AG04449 (cell line): ENCODE results near the gene HDAC4.

Source experiments
- CTCF ChIA-PET: fragments of 350-600 bp; formaldehyde crosslinking; extraction: SDS; loops from one replicate; lab custom pipeline; 2021; ENCODE audit warnings: antibody characterized with exemption; lab: Yijun Ruan, JAX
- POLR2A ChIA-PET: fragments of 400-600, 350-600 bp; formaldehyde crosslinking; extraction: SDS; loops from one replicate; lab custom pipeline; 2020; ENCODE audit warnings: antibody characterized with exemption, inconsistent platforms; lab: Yijun Ruan, JAX
- DNase-seq: peaks from one replicate; pipeline ENCODE4 v3.0.0-alpha.2; 2010; ENCODE audit warnings: low read depth, low spot score
- H3K4me3 ChIP-seq: 2 replicates; pipeline ENCODE4 v1.5.1; 2011; ENCODE audit warnings: low read depth, mild to moderate bottlenecking, control low read depth, low read length
- TF ChIP-seq, protein P1 (sequence below): IDR thresholded peaks from one replicate; pipeline ENCODE4 v1.5.1; 2011; ENCODE audit warnings: mild to moderate bottlenecking, moderate library complexity, low read length, control low read depth, inconsistent platforms; ENCODE audit not compliant: insufficient read depth; ENCODE audit errors: missing control alignments

Gene HDAC4

DNA sequence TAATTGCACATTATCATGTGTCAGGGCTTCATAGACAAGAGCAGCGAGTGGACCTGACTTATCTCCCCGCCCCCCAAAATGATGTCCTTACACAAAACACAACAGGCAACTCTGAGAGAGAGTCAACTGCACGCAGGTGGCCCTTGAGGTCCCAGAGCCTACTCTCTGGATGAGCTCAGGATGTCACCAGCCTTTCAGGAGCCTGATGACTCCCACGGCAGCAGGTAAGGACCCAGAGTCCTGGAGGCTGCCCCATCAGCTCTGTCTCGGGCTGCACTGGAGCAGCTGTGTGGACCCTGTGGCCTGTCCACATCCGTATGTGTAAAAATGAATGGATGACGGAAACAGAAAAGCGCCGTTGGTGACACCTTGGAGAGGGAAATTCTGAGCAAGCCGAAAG, 130.9 kb downstream of the HDAC4 start:
- CTCF ChIA-PET = no interaction called here

DNA sequence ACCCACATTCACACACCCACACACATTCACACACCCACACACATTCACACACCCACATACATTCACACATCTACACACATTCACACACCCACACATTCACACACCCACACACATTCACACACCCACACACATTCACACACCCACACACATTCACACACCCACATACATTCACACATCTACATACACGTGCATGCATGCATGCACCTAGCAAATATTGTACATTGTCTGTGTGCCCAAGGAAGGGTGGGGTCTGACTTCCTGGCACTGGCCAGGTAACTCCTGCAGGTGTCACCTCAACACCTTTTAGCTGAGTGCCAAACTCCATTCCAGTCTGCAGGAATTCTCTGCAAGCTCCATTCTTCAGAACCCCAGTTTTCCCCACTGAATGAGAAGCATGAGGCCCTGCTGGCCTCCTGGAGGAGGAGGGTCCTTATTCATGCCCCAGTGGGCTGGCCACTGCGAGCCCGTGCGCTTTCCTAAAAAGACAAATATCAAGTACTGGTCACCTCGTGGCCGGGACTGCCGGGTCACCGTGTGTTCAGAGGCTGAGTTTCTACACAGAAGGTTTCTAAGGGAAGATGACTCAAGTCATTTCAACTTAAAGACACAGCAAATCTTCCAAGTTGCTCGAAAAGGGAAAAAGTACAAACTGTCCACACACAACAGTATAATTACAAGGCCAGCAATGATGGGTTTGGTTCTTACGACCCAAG, 131.5 kb downstream of the HDAC4 start:
- H3K4me3 ChIP-seq = no peak overlapping the region
- ChIA-PET POLR2A (no interaction called here), CTCF (no interaction called here)
- TF ChIP-seq, protein P1, sequence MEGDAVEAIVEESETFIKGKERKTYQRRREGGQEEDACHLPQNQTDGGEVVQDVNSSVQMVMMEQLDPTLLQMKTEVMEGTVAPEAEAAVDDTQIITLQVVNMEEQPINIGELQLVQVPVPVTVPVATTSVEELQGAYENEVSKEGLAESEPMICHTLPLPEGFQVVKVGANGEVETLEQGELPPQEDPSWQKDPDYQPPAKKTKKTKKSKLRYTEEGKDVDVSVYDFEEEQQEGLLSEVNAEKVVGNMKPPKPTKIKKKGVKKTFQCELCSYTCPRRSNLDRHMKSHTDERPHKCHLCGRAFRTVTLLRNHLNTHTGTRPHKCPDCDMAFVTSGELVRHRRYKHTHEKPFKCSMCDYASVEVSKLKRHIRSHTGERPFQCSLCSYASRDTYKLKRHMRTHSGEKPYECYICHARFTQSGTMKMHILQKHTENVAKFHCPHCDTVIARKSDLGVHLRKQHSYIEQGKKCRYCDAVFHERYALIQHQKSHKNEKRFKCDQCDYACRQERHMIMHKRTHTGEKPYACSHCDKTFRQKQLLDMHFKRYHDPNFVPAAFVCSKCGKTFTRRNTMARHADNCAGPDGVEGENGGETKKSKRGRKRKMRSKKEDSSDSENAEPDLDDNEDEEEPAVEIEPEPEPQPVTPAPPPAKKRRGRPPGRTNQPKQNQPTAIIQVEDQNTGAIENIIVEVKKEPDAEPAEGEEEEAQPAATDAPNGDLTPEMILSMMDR = no peak
- DNase-seq = no peak

More for the DNA sequence above, 130.9 kb downstream of the HDAC4 start:
- TF ChIP-seq, protein P1 = no peak
- DNase-seq = no peak
- POLR2A ChIA-PET = no interaction called here
- H3K4me3 ChIP-seq = no peak overlapping the region

DNA sequence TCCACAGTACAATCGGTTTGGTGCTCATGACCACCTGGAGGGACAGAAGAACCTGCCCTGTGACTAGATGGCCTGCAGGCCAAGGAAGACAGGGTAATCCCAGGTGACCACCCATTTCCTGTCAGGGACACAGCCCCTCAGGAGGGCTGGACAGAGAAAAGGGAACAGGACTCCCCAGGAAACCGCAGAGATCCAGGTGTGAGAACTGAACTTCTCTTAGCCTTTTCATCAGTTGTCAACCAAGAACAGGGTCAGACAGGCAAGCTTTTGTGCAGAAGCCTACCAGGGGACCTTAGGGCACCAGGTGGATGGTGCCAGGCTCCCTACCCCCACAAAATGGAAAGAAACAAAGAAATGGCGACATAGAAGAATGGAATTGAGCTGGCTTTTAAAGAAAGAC, 132.3 kb downstream of the HDAC4 start:
- ChIA-PET POLR2A (no interaction called here), CTCF (interaction anchor here (1.6 kb wide), 1 partner anchor 8 kb away, joined by 8 read pairs; no protein-coding TSS in a partner anchor)
- no peak overlapping the region for H3K4me3 ChIP-seq
- DNase-seq = no peak
- TF ChIP-seq, protein P1 = no peak

DNA sequence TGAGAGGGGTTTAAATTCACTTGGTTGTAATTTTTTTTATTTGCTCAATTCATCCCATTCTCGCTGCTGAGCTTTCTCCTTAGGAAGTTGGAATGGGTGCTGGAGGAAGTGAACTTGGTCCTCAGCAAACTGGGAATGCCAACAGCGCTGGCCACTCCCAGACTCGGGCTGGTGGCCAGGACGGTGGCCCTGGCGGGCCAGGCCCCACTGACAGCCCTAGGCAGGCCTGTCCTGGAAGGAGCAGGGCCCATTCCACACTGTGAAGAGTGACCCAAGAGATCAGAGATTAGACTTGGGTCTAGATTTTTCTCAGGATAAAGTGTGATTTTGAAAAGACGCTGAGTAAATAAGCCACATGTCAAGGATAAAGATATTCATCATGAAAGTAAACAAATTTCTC, 132.7 kb downstream of the HDAC4 start:
- CTCF ChIA-PET = interaction anchor here (0.8 to 1.6 kb wide), 3 partner anchors 8 to 44 kb away, joined by 3 to 8 read pairs (median 3); no protein-coding TSS in a partner anchor
- POLR2A ChIA-PET = no interaction called here
- no peak overlapping the region for H3K4me3 ChIP-seq
- DNase-seq = no peak
- TF ChIP-seq, protein P1 = no peak

DNA sequence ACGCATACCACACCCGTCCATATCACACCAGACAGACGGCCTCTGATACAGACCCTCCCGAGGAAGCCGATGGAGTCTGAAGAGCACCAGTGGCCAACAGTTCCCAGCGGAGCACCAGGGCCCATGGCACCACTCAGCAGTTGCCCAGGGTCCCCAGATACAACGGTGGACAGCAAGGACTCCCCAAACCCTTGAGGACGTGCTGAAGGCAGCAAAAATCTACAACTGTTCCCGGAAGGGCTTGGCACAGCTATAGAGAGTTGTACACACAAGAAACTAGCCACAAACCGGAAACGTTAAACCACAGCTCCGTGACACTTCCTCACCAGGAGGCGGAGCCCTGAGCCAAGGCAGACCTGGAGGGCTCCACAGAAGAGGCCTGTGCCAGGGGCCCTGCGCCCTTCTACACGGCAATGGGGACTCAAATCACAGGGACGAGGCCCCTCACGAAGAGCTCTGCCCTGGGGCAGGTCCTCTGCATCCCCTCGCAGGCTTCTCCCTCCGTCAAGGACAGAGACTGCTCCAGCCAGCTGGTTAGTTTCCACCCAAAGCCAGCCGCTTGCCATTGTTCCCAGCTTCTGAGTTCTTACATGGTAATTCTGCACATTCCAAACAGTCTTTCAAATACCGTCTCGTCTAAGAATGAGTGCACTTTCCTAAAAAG, 133.4 kb downstream of the HDAC4 start:
- no peak for DNase-seq
- POLR2A ChIA-PET = no interaction called here
- CTCF ChIA-PET = interaction anchor here (0.8 to 1.6 kb wide), 3 partner anchors 9 to 44 kb away, joined by 3 to 8 read pairs (median 3); no protein-coding TSS in a partner anchor
- peak overlapping the region; percentile 15; the same call in 1 of the 2 replicates for H3K4me3 ChIP-seq
- TF ChIP-seq, protein P1 = peak; percentile 17

DNA sequence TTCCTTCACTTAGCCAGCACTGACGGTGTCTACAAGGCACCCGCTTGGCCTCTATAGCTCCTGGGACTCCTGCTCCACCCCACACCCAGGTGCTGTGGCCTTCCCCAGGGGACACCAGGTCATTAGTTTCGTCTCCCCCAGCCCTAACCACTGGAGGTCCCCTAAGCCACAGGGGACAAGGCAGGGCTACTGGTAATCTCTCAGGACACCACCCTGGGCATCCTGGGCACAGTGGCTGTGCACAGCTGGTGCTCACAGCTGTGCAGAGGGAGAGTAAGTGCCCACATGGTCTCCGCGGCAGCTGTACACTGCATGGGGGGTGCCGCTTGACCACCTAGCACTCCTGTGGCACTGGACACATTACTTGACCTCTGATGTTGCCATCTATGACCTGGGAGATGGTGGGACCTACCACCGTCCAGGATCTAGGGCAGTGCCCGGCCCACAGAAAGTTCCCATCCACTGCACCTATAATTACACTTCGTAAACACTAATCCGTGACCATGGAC, 134.0 kb downstream of the HDAC4 start:
- H3K4me3 ChIP-seq = no peak overlapping the region
- no peak for DNase-seq

More for the DNA sequence above, 134.0 kb downstream of the HDAC4 start:
- POLR2A ChIA-PET = no interaction called here
- CTCF ChIA-PET = interaction anchor here (1.2 to 1.6 kb wide), 2 partner anchors 10 to 43 kb away, joined by 3 to 8 read pairs; no protein-coding TSS in a partner anchor
- TF ChIP-seq, protein P1 = no peak
